K562 (cell line): ENCODE measurements around the gene GPR152. TPM values are rescaled to one million over a fixed set of nuclear protein-coding genes. Genes with fewer than 3 reads are reported as not detected.
"Not testable (repeated sequence)": the region's sequence is repeated elsewhere in the genome, so short reads cannot be mapped to it uniquely, and the experiment has no call there.

Experiments
- NR2C1 ChIP-seq, 2 experiments: fragments of 450-650 bp; IDR thresholded peaks; 2 replicates each; pipeline ENCODE4 v1.6.1; 2017; ENCODE audit warnings: mild to moderate bottlenecking in 2 of 2, antibody characterized with exemption in 1 of 2, inconsistent platforms in 1 of 2, missing compliant biosample characterization in 1 of 2, missing genetic modification characterization in 1 of 2
- ZBTB7A ChIP-seq: IDR thresholded peaks from 2 replicates; pipeline ENCODE4 v1.6.1; 2011; ENCODE audit warnings: low read depth, mild to moderate bottlenecking, low read length, moderate library complexity, borderline replicate concordance; ENCODE audit not compliant: control insufficient read depth
- polyA plus RNA-seq, 8 experiments: library from polyadenylated mRNA; depleted of rRNA in 4 of 8; stranded (reverse) in 5 of 8; unstranded in 3 of 8; fragments of >200 nt; fragmentation: Nextera tagmentation in 2 of 8; fragmentation: Illumina TruSeq in 1 of 8; extraction: Ambion mirVana in 2 of 8; extraction: Trizol in 1 of 8; gene quantifications; 2 replicates each; pipeline versions ENCODE4 v1.2.1 to v1.2.3, GENCODE V29; 2011 to 2014; ENCODE audit warnings: inconsistent platforms in 1 of 8, missing spikeins in 1 of 8
- total RNA-seq, 7 experiments: library from RNA; depleted of rRNA in 6 of 7; stranded (reverse); fragments of >200 nt in 6 of 7; fragmentation: Illumina TruSeq in 2 of 7; extraction: Trizol in 2 of 7; gene quantifications; 2 replicates each; pipeline versions ENCODE4 v1.2.1 to v1.2.3, GENCODE V29; 2011 to 2021; ENCODE audit warnings: low replicate concordance in 1 of 7
- TF ChIP-seq, protein P1 (sequence below), 2 experiments: fragments of 450-650 bp; IDR thresholded peaks; 2 replicates each; pipeline ENCODE4 v1.6.1; 2018; ENCODE audit warnings: mild to moderate bottlenecking in 2 of 2, low read depth in 1 of 2; ENCODE audit not compliant: partially characterized antibody in 2 of 2
- TF ChIP-seq, protein P2 (sequence below): fragments of 250-450 bp; sonication (Bioruptor Pico); IDR thresholded peaks from 2 replicates; pipeline ENCODE4 v1.8.0; 2022; ENCODE audit warnings: moderate library complexity, mild to moderate bottlenecking, inconsistent platforms
- TF ChIP-seq, protein P3 (sequence below), 2 experiments: fragments of 250-450 bp in 1 of 2; fragments of 450-650 bp in 1 of 2; sonication (Bioruptor Pico) in 1 of 2; IDR thresholded peaks; 2 replicates each; pipeline versions ENCODE4 v1.6.1 to v1.8.0; 2016 to 2021; ENCODE audit warnings: mild to moderate bottlenecking in 2 of 2, moderate library complexity in 2 of 2, missing compliant biosample characterization in 1 of 2, missing genetic modification characterization in 1 of 2

GPR152 gene
- total and polyA plus RNA-seq, 9 of the 15 experiments (the other 6 are each of a cell fraction or from before 2014, with no cell fraction given) = not detected

DNA sequence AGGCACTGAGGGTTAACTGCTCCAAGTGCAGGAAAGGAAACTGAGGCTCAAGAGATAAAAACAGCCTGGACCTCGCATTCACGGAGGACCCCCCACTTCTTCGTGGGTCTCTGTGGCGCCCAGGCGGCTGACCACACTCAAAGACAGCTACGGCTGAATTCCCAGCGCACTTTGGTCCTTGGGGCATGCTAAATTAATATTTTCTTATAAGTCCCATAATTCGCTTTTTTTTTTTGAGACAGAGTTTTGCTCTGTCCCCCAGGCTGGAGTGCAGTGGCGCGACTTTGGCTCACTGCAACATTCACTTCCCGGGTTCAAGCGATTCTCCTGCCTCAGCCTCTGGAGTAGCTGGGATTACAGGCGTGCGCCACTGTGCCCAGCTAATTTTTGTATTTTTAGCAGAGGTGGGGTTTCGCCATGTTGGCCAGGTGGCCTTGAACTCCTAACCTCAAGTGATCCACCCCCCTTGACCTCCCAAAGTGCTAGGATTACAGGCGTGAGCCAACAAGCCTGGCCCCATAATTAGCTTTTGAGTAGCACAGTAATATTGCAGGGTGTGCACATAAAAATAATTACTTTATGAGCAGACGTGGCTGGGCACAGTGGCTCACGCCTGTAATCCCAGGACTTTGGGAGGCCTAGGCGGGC is 50.2 kb downstream of the GPR152 start (continued):
- TF ChIP-seq, protein P1, sequence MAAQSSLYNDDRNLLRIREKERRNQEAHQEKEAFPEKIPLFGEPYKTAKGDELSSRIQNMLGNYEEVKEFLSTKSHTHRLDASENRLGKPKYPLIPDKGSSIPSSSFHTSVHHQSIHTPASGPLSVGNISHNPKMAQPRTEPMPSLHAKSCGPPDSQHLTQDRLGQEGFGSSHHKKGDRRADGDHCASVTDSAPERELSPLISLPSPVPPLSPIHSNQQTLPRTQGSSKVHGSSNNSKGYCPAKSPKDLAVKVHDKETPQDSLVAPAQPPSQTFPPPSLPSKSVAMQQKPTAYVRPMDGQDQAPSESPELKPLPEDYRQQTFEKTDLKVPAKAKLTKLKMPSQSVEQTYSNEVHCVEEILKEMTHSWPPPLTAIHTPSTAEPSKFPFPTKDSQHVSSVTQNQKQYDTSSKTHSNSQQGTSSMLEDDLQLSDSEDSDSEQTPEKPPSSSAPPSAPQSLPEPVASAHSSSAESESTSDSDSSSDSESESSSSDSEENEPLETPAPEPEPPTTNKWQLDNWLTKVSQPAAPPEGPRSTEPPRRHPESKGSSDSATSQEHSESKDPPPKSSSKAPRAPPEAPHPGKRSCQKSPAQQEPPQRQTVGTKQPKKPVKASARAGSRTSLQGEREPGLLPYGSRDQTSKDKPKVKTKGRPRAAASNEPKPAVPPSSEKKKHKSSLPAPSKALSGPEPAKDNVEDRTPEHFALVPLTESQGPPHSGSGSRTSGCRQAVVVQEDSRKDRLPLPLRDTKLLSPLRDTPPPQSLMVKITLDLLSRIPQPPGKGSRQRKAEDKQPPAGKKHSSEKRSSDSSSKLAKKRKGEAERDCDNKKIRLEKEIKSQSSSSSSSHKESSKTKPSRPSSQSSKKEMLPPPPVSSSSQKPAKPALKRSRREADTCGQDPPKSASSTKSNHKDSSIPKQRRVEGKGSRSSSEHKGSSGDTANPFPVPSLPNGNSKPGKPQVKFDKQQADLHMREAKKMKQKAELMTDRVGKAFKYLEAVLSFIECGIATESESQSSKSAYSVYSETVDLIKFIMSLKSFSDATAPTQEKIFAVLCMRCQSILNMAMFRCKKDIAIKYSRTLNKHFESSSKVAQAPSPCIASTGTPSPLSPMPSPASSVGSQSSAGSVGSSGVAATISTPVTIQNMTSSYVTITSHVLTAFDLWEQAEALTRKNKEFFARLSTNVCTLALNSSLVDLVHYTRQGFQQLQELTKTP (IDR thresholded peaks at IDR 0.05; ENCODE audit: low read depth in 1 of 2, partially characterized antibody in 2 of 2) = peak; percentile 48 to 57
- TF ChIP-seq, protein P2, sequence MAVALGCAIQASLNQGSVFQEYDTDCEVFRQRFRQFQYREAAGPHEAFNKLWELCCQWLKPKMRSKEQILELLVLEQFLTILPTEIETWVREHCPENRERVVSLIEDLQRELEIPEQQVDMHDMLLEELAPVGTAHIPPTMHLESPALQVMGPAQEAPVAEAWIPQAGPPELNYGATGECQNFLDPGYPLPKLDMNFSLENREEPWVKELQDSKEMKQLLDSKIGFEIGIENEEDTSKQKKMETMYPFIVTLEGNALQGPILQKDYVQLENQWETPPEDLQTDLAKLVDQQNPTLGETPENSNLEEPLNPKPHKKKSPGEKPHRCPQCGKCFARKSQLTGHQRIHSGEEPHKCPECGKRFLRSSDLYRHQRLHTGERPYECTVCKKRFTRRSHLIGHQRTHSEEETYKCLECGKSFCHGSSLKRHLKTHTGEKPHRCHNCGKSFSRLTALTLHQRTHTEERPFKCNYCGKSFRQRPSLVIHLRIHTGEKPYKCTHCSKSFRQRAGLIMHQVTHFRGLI = 0 out of 2 replicates have a peak, but pooled peaks have one; percentile 63
- TF ChIP-seq ZBTB7A (peak; percentile 66), NR2C1 (IDR thresholded peaks at IDR 0.05) (peak; percentile 27; the same call in 1 of the 2 replicates), NR2C1 (tag; IDR thresholded peaks at IDR 0.05) (0 out of 2 replicates have a peak, but pooled peaks have one; percentile 37)
- TF ChIP-seq, protein P3, sequence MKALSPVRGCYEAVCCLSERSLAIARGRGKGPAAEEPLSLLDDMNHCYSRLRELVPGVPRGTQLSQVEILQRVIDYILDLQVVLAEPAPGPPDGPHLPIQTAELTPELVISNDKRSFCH (CRISPR knock-in tag; IDR thresholded peaks at IDR 0.05) = not testable (repeated sequence)
- TF ChIP-seq, protein P3 (tag; IDR thresholded peaks at IDR 0.05) = 0 out of 2 replicates have a peak, but pooled peaks have one; percentile 46
